T-cell (primary cell): ENCODE data around the gene POF1B. TPM values are rescaled to one million over a fixed set of nuclear protein-coding genes. Genes with fewer than 3 reads are reported as not detected.
"Not testable (repeated sequence)": the region's sequence is repeated elsewhere in the genome, so short reads cannot be mapped to it uniquely, and the experiment has no call there.

Source experiments
- ATAC-seq, 4 experiments: fragments of 200-7000 bp in 3 of 4; fragments of 150-1000 bp in 1 of 4; cut with Tn5 transposase; replicated peaks in 1 of 4; 1 replicate in 3 of 4; 2 replicates in 1 of 4; pipeline ENCODE4 v1.10.0; 2021; ENCODE audit warnings: moderate library complexity in 3 of 4, mild to moderate bottlenecking in 2 of 4, moderate number of reproducible peaks in 1 of 4
- CTCF ChIA-PET, 2 donors: fragments of 300-600 bp; sonication (Branson Sonifier 250); formaldehyde crosslinking; loops; one replicate each; lab custom pipeline; 2022; ENCODE audit warnings: antibody characterized with exemption in 2 of 2; lab: Charles Lee
- POLR2A ChIA-PET, 2 donors: fragments of 300-600 bp; sonication (Branson Sonifier 250); formaldehyde crosslinking; loops; one replicate each; lab custom pipeline; 2022; ENCODE audit warnings: antibody characterized with exemption in 2 of 2; lab: Charles Lee
- DNase-seq, 35 experiments: peaks; one replicate each; pipeline versions ENCODE4 v3.0.0 to v3.0.0-alpha.2; 2013 to 2023
- H3K27ac ChIP-seq: one replicate; pipeline ENCODE4 v1.5.1; 2013; ENCODE audit warnings: low read length
- H3K27me3 ChIP-seq, 2 experiments: replicated peaks in 1 of 2; 1 replicate in 1 of 2; 2 replicates in 1 of 2; pipeline versions ENCODE4 v1.6.1 to v1.7.0; 2013; ENCODE audit warnings: low read length in 1 of 2, mixed read lengths in 1 of 2; ENCODE audit not compliant: control insufficient read depth in 2 of 2, insufficient read depth in 2 of 2; ENCODE audit errors: extremely low read depth in 1 of 2
- H3K36me3 ChIP-seq, 2 donors: 1 replicate in 1 of 2; 2 replicates in 1 of 2; pipeline versions ENCODE4 v1.6.1 to v1.7.0; 2013; ENCODE audit warnings: low read length in 1 of 2; ENCODE audit not compliant: control insufficient read depth in 2 of 2, insufficient read depth in 1 of 2; ENCODE audit errors: extremely low read depth in 1 of 2
- H3K4me1 ChIP-seq, 2 experiments: 1 replicate in 1 of 2; 2 replicates in 1 of 2; pipeline versions ENCODE4 v1.6.1 to v1.7.0; 2013; ENCODE audit warnings: low read length in 2 of 2, mixed read lengths in 1 of 2; ENCODE audit not compliant: insufficient read depth in 2 of 2, control insufficient read depth in 1 of 2; ENCODE audit errors: extremely low read depth in 1 of 2
- H3K4me3 ChIP-seq, 2 donors: 1 replicate in 1 of 2; 2 replicates in 1 of 2; pipeline versions ENCODE4 v1.5.1 to v1.7.0; 2013; ENCODE audit warnings: mild to moderate bottlenecking in 2 of 2, low read length in 1 of 2, moderate library complexity in 1 of 2; ENCODE audit not compliant: control insufficient read depth in 1 of 2; ENCODE audit errors: extremely low read depth in 1 of 2
- H3K9me3 ChIP-seq: 2 replicates; pipeline ENCODE4 v1.7.0; 2013
- H3K27ac Mint-ChIP-seq, 2 donors: one replicate each; pipeline ENCODE4 v1.8.0; 2020 to 2021; ENCODE audit warnings: mild to moderate bottlenecking in 2 of 2, mixed read lengths in 2 of 2
- H3K27me3 Mint-ChIP-seq, 2 donors: one replicate each; pipeline ENCODE4 v1.8.0; 2021 to 2022; ENCODE audit warnings: mixed read lengths in 2 of 2
- H3K36me3 Mint-ChIP-seq: one replicate; pipeline ENCODE4 v1.8.0; 2021; ENCODE audit warnings: mixed read lengths
- H3K4me1 Mint-ChIP-seq, 3 donors: one replicate each; pipeline ENCODE4 v1.8.0; 2020 to 2022; ENCODE audit warnings: mixed read lengths in 3 of 3, mild to moderate bottlenecking in 1 of 3
- H3K4me3 Mint-ChIP-seq, 3 donors: one replicate each; pipeline ENCODE4 v1.8.0; 2020 to 2022; ENCODE audit warnings: mild to moderate bottlenecking in 3 of 3, mixed read lengths in 3 of 3, moderate library complexity in 3 of 3
- H3K9me3 Mint-ChIP-seq, 3 donors: one replicate each; pipeline ENCODE4 v1.8.0; 2020 to 2022; ENCODE audit warnings: mixed read lengths in 3 of 3
- WGBS: methylation state at CpG from one replicate; pipeline ENCODE4 v1.1.5; 2013; ENCODE audit warnings: missing lambda C conversion rate; ENCODE audit not compliant: insufficient coverage; 5-methylcytosine and 5-hydroxymethylcytosine counted together
- total RNA-seq, 35 experiments: library from RNA in 6 of 35; stranded (reverse) in 6 of 35; fragments of 120-200 nt in 1 of 35; gene quantifications; one replicate each; pipeline versions ENCODE4 v1.2.1 to v1.2.4 and lab custom pipeline; 2013 to 2026

POF1B gene
- total RNA-seq, 5 donors from 2014 or later (not counting 1 experiment from before 2014, with no cell fraction given): 0.16 to 0.30 (median 0.20) TPM

DNA sequence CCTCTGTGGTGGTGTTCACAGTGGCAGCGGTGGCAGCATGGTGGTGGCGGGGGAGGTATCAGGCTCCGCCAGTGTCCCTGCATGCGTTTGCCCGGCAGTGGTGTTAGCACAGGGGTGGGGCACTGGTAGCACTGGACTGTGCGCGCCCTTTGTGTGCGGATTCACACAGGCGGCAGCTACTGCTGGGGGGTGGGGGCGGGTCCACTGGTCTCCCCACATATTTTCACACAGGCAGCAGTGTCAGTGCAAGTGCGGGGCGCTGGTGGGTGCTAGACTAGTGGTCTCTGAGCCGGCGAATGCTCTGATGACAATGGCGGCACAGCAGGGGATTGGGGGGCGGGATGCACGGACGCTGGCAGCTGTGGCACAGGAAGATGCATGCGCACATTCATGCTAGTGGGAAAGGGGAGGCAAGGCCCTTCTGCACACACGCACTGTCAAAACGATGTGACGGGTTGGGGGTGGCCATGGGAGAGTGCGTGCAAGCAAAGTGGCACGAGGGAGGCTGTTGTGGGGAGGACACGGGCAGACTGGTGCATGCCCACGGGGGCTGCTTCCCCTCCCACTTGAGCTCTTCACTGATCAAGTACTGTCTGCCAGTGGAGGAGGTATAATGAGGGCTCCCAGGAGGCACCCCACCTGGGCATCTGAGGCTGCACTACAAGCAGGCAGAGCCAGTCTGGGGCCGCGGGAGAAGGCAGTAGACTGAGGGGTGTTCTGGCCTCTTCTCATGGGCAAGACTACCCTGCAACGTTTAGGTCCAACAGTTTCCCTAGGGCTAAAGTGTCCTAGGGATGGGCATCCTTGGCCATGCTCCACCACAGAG lies 53.0 kb downstream of the POF1B start:
- DNase-seq (peak in 1 of 35 experiments; percentile 9), ATAC-seq (no peak)
- no peaks in the 10 kb centered on the region for H3K9me3 ChIP-seq
- no peak overlapping the region for H3K27ac ChIP-seq
- Mint-ChIP-seq H3K4me1 (no peaks in the 10 kb centered on the region), H3K27ac (no peak overlapping the region), H3K27me3 (no peaks in the 10 kb centered on the region), H3K36me3 (no peaks in the 10 kb centered on the region), H3K9me3 (peaks cover 4 to 10% (median 8%) of the 10 kb centered on the region in 3 donors), H3K4me3 (no peak overlapping the region)
- H3K4me1 ChIP-seq: no peaks in the 10 kb centered on the region
- CTCF ChIA-PET: no interaction called here
- POLR2A ChIA-PET: no interaction called here
- no peaks in the 10 kb centered on the region for H3K36me3 ChIP-seq
- no peak overlapping the region for H3K4me3 ChIP-seq
- no peaks in the 10 kb centered on the region for H3K27me3 ChIP-seq
- WGBS: 98% methylated on average over 14 of the region's 29 CpGs

DNA sequence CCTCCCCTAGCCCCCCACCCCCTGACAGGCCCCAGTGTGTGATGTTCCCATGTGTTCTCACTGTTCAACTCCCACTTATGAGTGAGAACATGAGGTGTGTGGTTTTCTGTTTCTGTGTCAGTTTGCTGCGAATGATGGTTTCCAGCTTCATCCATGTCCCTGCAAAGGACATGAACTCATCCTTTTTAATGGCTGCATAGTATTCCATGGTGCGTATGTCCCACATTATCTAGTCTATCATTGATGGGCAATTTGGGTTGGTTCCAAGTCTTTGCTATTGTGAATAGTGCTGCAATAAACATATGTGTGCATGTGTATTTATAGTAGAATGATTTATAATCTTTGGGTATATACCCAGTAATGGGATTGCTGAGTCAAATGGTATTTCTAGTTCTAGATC lies 68.1 kb downstream of the POF1B start:
- H3K27me3 ChIP-seq, H3K4me1 ChIP-seq, H3K9me3 Mint-ChIP-seq, H3K9me3 ChIP-seq, H3K4me1 Mint-ChIP-seq, DNase-seq, H3K4me3 ChIP-seq, H3K36me3 Mint-ChIP-seq, H3K36me3 ChIP-seq, H3K27ac ChIP-seq, H3K4me3 Mint-ChIP-seq, H3K27ac Mint-ChIP-seq, CTCF ChIA-PET, ATAC-seq, POLR2A ChIA-PET: not testable (repeated sequence)
- no CpG with 5 or more reads among the region's 2 CpGs for WGBS
- peaks cover 0 to 17% of the 10 kb centered on the region in 2 donors for H3K27me3 Mint-ChIP-seq

DNA sequence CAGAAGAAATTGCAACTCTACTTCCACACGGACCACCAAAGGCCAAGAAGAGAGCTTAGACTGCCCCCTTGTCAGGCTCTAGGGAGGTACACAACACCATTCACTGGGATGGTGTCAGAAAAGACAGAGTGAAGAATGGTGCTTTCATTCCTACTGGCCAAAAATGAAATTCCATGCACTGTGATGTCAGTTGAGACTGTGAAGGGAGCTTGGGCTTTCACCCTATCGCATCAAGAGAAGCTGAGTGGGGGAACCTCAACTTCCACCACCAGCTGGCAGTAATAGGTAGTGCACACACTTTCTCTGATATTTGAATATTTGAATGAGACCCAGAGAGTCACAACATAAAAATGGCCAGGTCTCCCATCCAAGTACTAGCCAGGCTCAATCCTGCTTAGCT lies 69.7 kb downstream of the POF1B start:
- Mint-ChIP-seq H3K27me3 (peaks cover 0 to 18% of the 10 kb centered on the region in 2 donors), H3K36me3 (no peaks in the 10 kb centered on the region), H3K4me1 (peaks cover 0 to 4% (median 0%) of the 10 kb centered on the region in 3 donors), H3K4me3 (no peak overlapping the region), H3K9me3 (peaks cover 0 to 4% (median 0%) of the 10 kb centered on the region in 3 donors), H3K27ac (no peak overlapping the region)
- no peaks in the 10 kb centered on the region for H3K27me3 ChIP-seq
- no peaks in the 10 kb centered on the region for H3K9me3 ChIP-seq
- DNase-seq (no peak), ATAC-seq (no peak)
- no peaks in the 10 kb centered on the region for H3K36me3 ChIP-seq
- H3K27ac ChIP-seq: no peak overlapping the region
- H3K4me1 ChIP-seq: no peaks in the 10 kb centered on the region
- ChIA-PET POLR2A (no interaction called here), CTCF (no interaction called here)
- H3K4me3 ChIP-seq: no peak overlapping the region
- WGBS: no CpG with 5 or more reads among the region's 2 CpGs

DNA sequence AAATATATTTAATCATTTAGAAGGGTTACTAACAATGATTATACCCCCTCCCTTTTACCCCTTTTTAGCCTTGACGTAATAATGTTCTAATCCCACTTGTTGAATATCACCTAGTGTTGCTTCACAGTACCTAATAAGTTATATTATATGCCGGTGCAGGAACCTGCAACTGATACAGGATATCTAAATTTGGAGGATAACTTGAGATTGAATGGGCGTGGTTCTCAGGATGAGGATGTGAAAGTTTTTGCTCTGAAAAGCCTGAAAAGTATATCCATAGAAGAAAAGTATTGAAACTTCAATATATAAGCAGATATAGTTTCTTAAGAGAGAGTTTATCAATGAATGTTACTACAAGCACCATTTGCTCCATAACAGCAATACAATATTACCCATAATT lies 75.9 kb downstream of the POF1B start:
- Mint-ChIP-seq H3K4me3 (no peak overlapping the region), H3K27me3 (peaks cover 0 to 12% of the 10 kb centered on the region in 2 donors), H3K27ac (no peak overlapping the region), H3K9me3 (no peaks in the 10 kb centered on the region), H3K36me3 (no peaks in the 10 kb centered on the region), H3K4me1 (peaks cover 0 to 4% (median 0%) of the 10 kb centered on the region in 3 donors)
- DNase-seq: no peak
- ChIA-PET POLR2A (no interaction called here), CTCF (no interaction called here)
- H3K9me3 ChIP-seq: no peaks in the 10 kb centered on the region
- ATAC-seq: no peak
- H3K36me3 ChIP-seq: no peaks in the 10 kb centered on the region
- no peak overlapping the region for H3K27ac ChIP-seq
- no CpG with 5 or more reads among the region's 3 CpGs for WGBS
- H3K4me3 ChIP-seq: no peak overlapping the region
- no peaks in the 10 kb centered on the region for H3K4me1 ChIP-seq
- no peaks in the 10 kb centered on the region for H3K27me3 ChIP-seq

DNA sequence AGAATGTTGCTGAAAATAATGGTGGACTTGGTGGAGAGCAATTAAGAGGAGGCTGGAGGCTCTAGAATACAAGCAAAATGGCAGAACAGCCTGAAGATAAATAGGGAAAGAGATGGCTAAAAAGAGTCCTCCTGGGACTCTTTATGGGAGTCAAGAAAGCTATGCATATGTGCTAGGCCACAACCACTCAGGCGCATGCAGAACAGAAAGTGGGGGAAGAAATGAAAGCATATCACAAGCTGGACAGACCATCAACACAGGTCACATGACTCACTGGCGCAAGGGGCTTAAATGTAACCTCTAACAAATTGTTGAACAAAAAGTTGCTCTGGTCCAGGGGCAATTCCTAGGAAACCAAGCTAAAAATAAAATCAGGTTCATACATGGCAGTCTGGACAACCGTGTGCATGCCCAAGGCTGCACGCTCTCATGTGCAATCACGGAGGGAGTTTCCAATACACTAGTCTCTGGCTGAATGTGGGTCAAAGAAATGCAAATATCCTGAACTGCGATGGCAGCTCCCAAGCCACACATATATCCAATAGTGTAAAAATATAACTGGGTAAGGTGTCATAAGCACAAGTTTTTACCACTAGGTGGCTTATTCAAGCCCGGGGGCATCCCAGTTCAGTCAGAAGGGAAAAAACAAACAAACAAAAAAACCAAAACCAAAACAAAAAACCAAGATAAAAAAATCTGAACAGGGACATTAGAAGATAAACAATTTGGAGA lies 90.3 kb downstream of the POF1B start:
- H3K9me3 ChIP-seq: no peaks in the 10 kb centered on the region
- Mint-ChIP-seq H3K4me3 (no peak overlapping the region), H3K4me1 (no peaks in the 10 kb centered on the region), H3K36me3 (no peaks in the 10 kb centered on the region), H3K27ac (no peak overlapping the region), H3K27me3 (no peaks in the 10 kb centered on the region), H3K9me3 (peaks cover 0 to 8% (median 4%) of the 10 kb centered on the region in 3 donors)
- no CpG with 5 or more reads among the region's 7 CpGs for WGBS
- H3K27ac ChIP-seq: no peak overlapping the region
- DNase-seq (no peak), ATAC-seq (no peak)
- ChIA-PET CTCF (no interaction called here), POLR2A (no interaction called here)
- no peaks in the 10 kb centered on the region for H3K4me1 ChIP-seq
- no peak overlapping the region for H3K4me3 ChIP-seq
- no peaks in the 10 kb centered on the region for H3K27me3 ChIP-seq
- H3K36me3 ChIP-seq: no peaks in the 10 kb centered on the region

DNA sequence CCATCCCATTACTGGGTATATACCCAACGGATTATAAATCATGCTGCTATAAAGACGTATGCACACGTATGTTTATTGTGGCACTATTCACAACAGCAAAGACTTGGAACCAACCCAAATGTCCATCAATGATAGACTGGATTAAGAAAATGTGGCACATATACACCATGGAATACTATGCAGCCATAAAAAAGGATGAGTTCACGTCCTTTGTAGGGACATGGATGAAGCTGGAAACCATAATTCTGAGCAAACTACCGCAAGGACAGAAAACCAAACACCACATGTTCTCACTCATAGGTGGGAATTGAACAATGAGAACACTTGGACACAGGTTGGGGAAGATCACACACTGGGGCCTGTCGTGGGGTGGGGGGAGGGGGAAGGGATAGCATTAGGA lies 94.2 kb downstream of the POF1B start:
- H3K27me3 ChIP-seq, POLR2A ChIA-PET, H3K36me3 Mint-ChIP-seq, H3K27ac Mint-ChIP-seq, H3K9me3 Mint-ChIP-seq, H3K4me3 Mint-ChIP-seq, DNase-seq, H3K36me3 ChIP-seq, H3K4me1 ChIP-seq, H3K27ac ChIP-seq, H3K4me3 ChIP-seq, ATAC-seq, H3K4me1 Mint-ChIP-seq, H3K9me3 ChIP-seq, CTCF ChIA-PET, H3K27me3 Mint-ChIP-seq: not testable (repeated sequence)
- WGBS: no CpG with 5 or more reads among the region's 6 CpGs
